Osteoblast (primary cell): ENCODE data around the gene RDX. TPM values are rescaled to one million over a fixed set of nuclear protein-coding genes. Genes with fewer than 3 reads are reported as not detected.

Source experiments
- DNase-seq: peaks from one replicate; pipeline ENCODE4 v3.0.0; 2011; ENCODE audit warnings: low spot score, mixed read lengths; ENCODE audit not compliant: insufficient read length; ENCODE audit errors: missing footprints
- H2AFZ ChIP-seq: 2 replicates; pipeline ENCODE4 v1.6.0; 2011; ENCODE audit warnings: mild to moderate bottlenecking, low read length
- H3K27ac ChIP-seq: 2 replicates; pipeline ENCODE4 v1.5.1; 2011; ENCODE audit warnings: mild to moderate bottlenecking, low read depth, low read length, moderate library complexity
- H3K27me3 ChIP-seq: 2 replicates; pipeline ENCODE4 v1.6.0; 2012; ENCODE audit warnings: mild to moderate bottlenecking, control low read depth, inconsistent platforms, low read length, moderate library complexity; ENCODE audit not compliant: insufficient read depth
- H3K36me3 ChIP-seq: 2 replicates; pipeline ENCODE4 v1.5.1; 2011; ENCODE audit warnings: mild to moderate bottlenecking, low read length, control low read depth, moderate library complexity; ENCODE audit not compliant: insufficient read depth
- H3K4me1 ChIP-seq: 2 replicates; pipeline ENCODE4 v1.5.1; 2011; ENCODE audit warnings: mild to moderate bottlenecking, low read length, control low read depth, moderate library complexity; ENCODE audit not compliant: insufficient read depth
- H3K4me2 ChIP-seq: 2 replicates; pipeline ENCODE4 v1.6.0; 2011; ENCODE audit warnings: mild to moderate bottlenecking, low read length; ENCODE audit not compliant: insufficient read depth
- H3K4me3 ChIP-seq: fragments of 200-600 bp; sonication (generic); 3 replicates; pipeline ENCODE4 v1.5.1; 2012; ENCODE audit warnings: mild to moderate bottlenecking, low read length, inconsistent platforms; ENCODE audit not compliant: insufficient read depth
- H3K79me2 ChIP-seq: 2 replicates; pipeline ENCODE4 v1.6.0; 2012; ENCODE audit warnings: mild to moderate bottlenecking, low read length, control low read depth, inconsistent platforms; ENCODE audit not compliant: insufficient read depth
- H3K9me3 ChIP-seq: 2 replicates; pipeline ENCODE4 v1.5.1; 2011; ENCODE audit warnings: low read depth, low read length, control low read depth
- H4K20me1 ChIP-seq: 2 replicates; pipeline ENCODE4 v1.6.0; 2012; ENCODE audit warnings: mild to moderate bottlenecking, low read length, control low read depth; ENCODE audit not compliant: insufficient read depth
- CTCF ChIP-seq: IDR thresholded peaks from 2 replicates; pipeline ENCODE4 v1.5.1; 2011; ENCODE audit warnings: mild to moderate bottlenecking, low read depth, low read length, moderate library complexity; ENCODE audit errors: extremely low read depth
- total RNA-seq: library from RNA; depleted of rRNA; stranded (reverse); fragments of >200 nt; gene quantifications from 2 replicates; pipeline ENCODE4 v1.2.3, GENCODE V29; 2012

RDX gene
- 70.1 and 79.3 TPM in 2 replicates for total RNA-seq

- Histone ChIP-seq H3K4me3 (peak within 1 kb of the TSS; percentile 93), H2AFZ (peak within 1 kb of the TSS; percentile 74), H3K4me1 (peaks cover 22% of the 10 kb centered on the region), H4K20me1 (peaks cover 29% of the 10 kb centered on the region), H3K9me3 (no peaks in the 10 kb centered on the region), H3K79me2 (peaks cover 48% of the 10 kb centered on the region), H3K36me3 (peaks cover 3% of the 10 kb centered on the region), H3K27me3 (no peaks in the 10 kb centered on the region), H3K4me2 (peak within 1 kb of the TSS; percentile 82), H3K27ac (peak within 1 kb of the TSS; percentile 85)
- peak; percentile 99 for DNase-seq
- no peak for TF ChIP-seq CTCF
Observed at GRCh38 chr11:110296226-110297075, at the start of gene RDX. Gene RDX, minus strand, starts transcription at chr11:110296614. Its CDS starts 16,922 bp downstream, at chr11:110279692.

- TF ChIP-seq CTCF: no peak
- Histone ChIP-seq H3K27ac (no peak overlapping the region), H2AFZ (no peak overlapping the region), H4K20me1 (no peaks in the 10 kb centered on the region), H3K4me2 (no peak overlapping the region), H3K36me3 (no peaks in the 10 kb centered on the region), H3K27me3 (no peaks in the 10 kb centered on the region), H3K4me3 (no peak overlapping the region), H3K79me2 (no peaks in the 10 kb centered on the region), H3K4me1 (no peaks in the 10 kb centered on the region), H3K9me3 (no peaks in the 10 kb centered on the region)
- DNase-seq: no peak
Observed at GRCh38 chr11:110345743-110346142, 49.3 kb upstream of the RDX start.

- no peak overlapping the region for H3K4me2 ChIP-seq
- H3K27ac ChIP-seq: no peak overlapping the region
- H3K4me1 ChIP-seq: no peaks in the 10 kb centered on the region
- no peaks in the 10 kb centered on the region for H3K36me3 ChIP-seq
- H3K27me3 ChIP-seq: no peaks in the 10 kb centered on the region
- H4K20me1 ChIP-seq: no peaks in the 10 kb centered on the region
- H3K9me3 ChIP-seq: no peaks in the 10 kb centered on the region
- H2AFZ ChIP-seq: no peak overlapping the region
- no peak for DNase-seq
- H3K4me3 ChIP-seq: no peak overlapping the region
- TF ChIP-seq CTCF: no peak
- H3K79me2 ChIP-seq: no peaks in the 10 kb centered on the region
Observed at GRCh38 chr11:110340436-110340835, 44.0 kb upstream of the RDX start.

- Histone ChIP-seq H3K4me2 (no peak overlapping the region), H3K9me3 (no peaks in the 10 kb centered on the region), H3K4me1 (no peaks in the 10 kb centered on the region), H3K4me3 (no peak overlapping the region), H3K27me3 (no peaks in the 10 kb centered on the region), H3K27ac (no peak overlapping the region), H2AFZ (no peak overlapping the region), H4K20me1 (no peaks in the 10 kb centered on the region), H3K79me2 (no peaks in the 10 kb centered on the region), H3K36me3 (no peaks in the 10 kb centered on the region)
- no peak for DNase-seq
- TF ChIP-seq CTCF: no peak
Observed at GRCh38 chr11:110339456-110340250, 43.2 kb upstream of the RDX start.
